ENCODE data around the gene FRAS1.
"Not testable (repeated sequence)": the region's sequence is repeated elsewhere in the genome, so short reads cannot be mapped to it uniquely, and the experiment has no call there.

Gene FRAS1

GRCh38 chr4:78120144-78120880, 63.2 kb downstream of the FRAS1 start:
- DNase-seq = no peak

- DNase-seq = no peak
Observed at GRCh38 chr4:78121338-78121904, 64.3 kb downstream of the FRAS1 start.

- not testable (repeated sequence) for DNase-seq
Observed at GRCh38 chr4:78125834-78126331, 68.8 kb downstream of the FRAS1 start.

DNA sequence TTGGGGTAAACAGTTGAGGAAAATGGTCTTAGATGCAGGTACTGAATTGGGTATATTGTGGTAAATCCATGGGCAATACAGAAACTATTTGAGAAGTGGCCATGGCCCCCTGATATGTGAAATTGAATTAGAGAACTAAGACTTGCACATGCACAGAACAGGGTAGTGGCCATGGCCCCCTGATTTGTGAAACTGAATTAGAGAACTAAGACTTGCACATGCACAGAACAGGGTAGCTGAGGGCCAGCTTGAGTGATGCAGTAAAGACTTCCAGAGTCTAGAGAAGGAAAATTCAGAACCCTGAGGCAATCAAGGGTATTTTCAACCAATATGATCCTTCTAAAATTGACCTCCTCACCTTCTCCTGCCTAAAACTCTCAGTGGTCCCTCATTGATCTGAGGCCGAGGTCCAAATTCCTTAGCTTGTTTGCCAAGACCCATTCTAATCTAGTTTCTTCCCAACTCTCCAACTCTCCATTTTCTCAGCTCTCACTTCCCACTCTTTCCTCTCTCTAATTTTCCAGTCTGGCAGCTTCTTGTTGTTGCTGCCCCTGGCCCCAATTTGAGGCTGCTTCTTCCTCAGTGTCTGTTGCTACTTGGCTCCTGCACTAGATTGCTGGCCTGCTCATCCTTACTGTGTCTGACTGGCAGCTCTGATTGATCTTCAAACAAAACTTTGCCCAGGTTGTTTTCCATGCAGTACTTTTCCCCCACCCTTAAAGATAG, 72.4 kb downstream of the FRAS1 start:
- DNase-seq = no peak

GRCh38 chr4:78131403-78131802, 74.3 kb downstream of the FRAS1 start:
- no peak for DNase-seq

DNA sequence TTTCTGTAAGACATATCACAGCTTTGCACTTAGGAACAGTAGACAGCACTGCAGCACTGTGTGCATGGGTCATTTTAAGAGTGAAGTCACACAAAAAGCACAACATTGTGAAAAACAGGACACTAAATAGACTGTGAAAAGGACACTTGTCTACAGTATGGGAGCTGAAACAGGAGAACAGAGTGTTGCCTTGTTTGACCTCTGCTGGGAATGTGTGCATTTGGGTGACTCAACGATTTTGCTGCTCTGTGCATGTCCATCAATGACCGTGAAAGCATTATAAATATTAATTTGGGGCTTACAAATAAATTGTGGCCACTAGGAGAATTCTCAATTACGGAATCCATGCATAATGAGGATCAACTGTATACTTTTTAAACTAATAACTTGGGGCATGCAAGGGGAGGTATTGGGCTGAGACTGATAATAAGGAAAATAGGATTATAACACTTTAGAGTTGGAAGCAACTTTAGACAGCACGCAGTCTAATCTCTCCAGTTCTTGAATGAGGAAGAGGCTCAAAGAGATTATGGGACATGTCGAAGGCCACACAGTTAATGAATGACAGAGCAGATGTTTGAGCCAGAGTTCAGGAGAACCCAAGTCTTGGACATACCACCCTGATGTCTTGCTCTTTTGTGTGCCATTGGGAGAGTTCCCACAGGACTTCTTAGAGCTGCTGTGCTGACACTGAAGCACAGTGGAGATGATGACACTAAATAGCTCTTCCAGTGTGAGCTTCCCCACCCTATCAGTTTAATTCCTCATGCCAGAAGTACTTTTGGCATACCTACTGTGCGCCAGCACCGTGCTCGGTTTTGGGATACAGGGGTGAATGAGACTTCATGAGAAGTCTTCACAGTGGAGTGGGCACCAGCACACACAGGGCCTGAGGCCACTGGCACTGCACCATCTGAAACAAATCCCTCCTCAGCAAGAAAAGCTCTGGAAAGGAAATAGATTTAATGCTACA, 79.3 kb downstream of the FRAS1 start:
- no peak for DNase-seq

DNA sequence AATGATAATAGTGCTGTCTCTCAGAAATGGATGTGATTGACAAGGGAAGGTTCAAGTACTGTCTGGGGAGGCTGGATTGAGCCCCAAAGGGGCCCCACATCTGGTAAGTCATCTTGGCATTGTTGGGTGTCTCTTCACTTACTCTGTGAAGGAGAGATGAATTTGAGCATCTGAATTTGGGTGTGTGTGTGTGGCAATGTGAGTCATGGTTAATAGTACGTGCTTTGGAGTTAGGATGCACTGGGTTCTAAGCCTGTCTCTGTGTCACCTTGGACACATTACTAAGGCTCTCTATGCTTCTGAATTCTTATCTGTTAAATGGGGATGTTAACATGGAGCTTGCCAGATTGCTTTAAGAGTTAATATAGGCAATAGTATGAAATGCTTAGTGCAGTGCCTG, 80.4 kb downstream of the FRAS1 start:
- no peak for DNase-seq

- no peak for DNase-seq
Observed at GRCh38 chr4:78138252-78138651, 81.1 kb downstream of the FRAS1 start.

DNA sequence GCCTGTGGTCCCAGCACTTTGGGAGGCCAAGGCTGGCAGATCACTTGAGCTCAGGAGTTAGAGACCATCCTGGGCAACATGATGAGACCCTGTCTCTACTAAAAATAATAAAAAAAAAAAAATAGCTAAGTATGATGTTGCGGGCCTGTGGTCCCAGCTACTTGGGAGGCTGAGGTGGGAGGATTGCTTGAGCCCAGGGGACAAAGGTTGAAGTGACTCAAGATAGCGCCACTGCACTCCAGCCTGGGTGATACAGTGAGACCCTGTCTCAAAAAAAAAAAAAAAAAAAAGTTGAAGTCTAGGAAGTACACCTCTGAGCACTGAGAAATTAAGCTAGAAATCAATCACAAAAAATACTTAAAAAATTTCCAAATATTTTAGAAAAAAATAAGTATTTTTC, 86.5 kb downstream of the FRAS1 start:
- no peak for DNase-seq

DNA sequence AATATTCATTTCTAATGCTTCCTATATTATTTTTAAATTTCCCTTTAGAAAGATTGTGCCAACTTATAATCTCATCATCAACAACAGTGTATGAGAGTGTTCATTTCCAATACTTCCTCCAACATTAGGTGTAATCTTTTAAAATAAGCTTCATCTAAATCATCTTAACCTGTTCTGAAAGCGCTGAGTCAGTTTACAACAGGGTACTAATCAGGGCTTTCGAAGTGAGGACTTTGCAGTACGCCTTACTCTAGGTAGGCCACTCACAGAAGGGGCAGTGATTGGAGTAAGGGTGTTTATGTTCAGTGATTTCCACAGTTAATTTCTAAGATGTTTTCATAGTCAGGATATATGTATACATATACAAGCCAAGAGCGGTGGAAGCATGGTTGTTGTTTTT, 87.9 kb downstream of the FRAS1 start:
- no peak for DNase-seq

GRCh38 chr4:78145622-78146021, 88.5 kb downstream of the FRAS1 start:
- DNase-seq = no peak

DNA sequence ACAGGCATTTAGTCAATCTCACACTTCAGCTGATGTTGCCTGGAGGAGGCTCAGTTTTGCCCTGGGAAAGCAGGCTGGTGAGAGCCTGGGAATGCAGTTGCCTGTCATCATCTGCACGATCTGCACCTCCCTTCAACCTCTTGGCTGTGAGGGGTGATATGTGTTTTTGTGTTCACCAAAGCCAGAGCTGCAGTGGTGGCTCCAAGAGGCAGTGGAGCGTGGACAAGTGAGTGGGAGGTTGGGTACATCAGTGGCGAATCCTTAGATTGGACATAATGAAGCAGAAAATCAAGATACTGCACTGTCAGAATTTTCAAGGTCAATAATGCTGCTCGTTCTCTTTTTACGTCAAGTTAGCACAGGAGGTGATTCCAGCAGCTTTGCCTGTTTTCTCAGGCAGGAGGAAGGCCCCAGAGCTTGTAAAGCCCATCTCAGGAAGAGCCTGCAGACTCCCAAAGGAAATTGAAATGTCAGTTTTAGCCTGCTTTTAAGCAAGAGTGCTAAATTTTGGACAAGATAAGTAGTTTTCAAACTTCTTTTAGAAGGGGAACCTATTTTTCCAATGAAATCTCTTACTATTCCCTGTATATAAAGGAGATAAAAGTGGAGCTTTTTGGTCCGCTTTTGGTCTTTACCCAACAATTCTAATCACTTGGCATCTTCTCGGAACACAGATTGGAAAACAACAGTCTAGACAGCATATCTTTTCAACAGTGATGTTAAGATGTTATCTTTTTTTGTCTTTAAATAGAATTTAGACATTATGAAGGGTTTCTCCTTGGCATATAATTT, 92.8 kb downstream of the FRAS1 start:
- DNase-seq = no peak

GRCh38 chr4:78150543-78150864, 93.4 kb downstream of the FRAS1 start:
- no peak for DNase-seq

GRCh38 chr4:78152795-78153194, 95.7 kb downstream of the FRAS1 start:
- no peak for DNase-seq

- DNase-seq = no peak
Observed at GRCh38 chr4:78154972-78155590, 98.0 kb downstream of the FRAS1 start.

DNA sequence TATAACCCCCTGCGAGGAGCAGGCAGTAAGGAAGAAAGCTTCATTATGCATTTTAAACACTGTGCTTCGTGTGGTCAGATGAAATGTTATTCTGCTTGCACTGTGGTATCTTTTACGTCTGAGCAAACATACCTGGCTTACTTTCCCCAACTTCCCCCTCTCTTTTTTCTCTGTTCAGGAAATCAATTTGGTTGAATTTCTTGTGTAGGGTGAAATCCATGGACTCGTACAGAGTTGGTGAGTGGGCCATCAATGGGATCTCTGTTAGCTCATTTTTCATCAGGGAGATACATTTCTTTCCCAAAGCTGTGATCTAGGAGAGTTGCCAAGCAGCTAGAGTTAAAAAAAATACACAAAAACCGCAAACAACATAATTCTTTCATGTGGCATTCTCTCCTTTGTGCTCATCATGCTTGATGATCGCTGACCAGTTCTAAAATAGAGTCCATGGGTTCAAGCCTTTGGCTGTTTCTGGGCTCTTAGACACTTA, 98.5 kb downstream of the FRAS1 start:
- DNase-seq = no peak

DNA sequence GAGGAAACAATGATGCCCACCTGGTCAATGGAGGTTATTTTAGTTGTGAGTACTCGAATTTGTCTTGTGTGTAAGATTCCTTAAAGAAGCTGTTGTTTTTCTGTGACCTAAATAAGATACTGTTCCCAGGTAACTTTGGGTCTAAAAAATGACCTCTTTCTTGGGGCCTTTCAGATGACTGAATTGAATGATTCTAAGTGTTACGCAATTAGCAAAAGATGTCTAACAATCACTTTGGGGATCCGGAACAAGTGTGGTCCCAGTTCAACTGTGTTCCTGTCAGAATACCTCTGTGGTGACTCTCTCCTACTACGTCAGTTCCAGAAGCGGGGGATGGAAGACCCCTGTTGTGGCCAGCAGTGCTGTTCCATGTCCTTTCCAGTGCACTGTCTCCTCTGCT, 99.4 kb downstream of the FRAS1 start:
- no peak for DNase-seq

DNA sequence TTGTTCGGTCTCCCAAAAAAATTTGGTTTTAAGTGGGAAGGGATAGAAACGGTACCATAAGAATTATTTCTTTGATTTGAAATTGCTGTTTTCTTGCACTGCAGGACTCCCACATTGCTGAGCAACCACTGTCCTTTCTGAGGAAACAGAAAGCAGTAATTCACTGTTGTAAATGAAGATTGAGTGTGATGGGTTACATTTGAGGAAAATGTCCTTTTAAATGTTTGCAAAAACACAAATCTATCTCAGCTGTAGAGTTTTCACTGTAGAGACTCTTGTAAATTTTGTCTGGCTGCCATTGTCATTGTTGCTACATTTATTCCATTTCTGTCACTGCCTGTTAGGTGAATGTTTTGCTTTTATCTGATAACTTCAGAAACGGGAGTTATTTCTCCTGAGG, 105.2 kb downstream of the FRAS1 start:
- no peak for DNase-seq

GRCh38 chr4:78162821-78163220, 105.7 kb downstream of the FRAS1 start:
- DNase-seq = no peak

DNA sequence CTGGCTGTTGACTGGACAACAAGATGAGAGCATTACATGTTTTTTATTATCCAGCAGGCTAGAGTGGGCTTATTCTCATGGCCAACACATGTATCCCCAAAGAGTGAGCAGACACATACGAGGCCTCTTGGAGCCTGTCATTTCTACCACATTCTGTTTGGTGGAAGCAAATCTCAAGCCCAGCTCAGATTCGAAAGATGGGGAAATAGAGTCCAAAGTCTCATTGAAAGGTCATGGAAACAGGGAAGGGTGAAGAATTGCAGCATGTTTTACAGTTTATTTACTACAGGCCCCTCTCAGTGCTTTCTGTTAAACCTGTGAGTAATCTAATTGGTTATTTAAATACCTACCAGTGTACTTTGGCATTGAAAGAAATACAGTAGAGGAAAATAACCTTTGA, 108.6 kb downstream of the FRAS1 start:
- DNase-seq = no peak

DNA sequence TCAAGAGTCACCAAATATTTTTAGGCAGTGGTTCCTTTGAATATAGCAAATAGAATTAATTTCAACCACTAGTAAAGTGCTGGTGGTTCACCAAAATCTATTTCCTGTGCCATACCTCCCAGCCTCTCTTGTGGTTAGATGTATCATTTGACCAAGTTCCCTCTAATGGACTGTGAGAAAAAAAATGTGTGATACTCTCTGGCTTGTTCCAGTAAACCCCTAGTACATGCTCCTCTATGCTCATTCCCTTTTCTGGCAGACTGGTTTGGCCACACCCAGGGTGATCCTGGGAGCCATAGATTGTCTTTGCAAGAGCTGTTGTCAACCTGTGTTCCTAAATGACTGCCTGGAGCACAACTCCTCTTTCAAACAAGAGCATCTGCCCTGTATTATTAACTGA, 109.5 kb downstream of the FRAS1 start:
- DNase-seq = no peak

- DNase-seq = no peak
Observed at GRCh38 chr4:78167510-78167909, 110.4 kb downstream of the FRAS1 start.

Data from bone marrow (tissue), 2 donors.